SK-N-SH treated with all-trans-retinoic acid at 6 μM for 48 hours (cell line): ENCODE measurements around the gene PKP4.

Source experiments
- ARNTL ChIP-seq: fragments of 450-650 bp; formaldehyde crosslinking; IDR thresholded peaks from 2 replicates; pipeline ENCODE4 v1.5.0; 2020; ENCODE audit warnings: low read depth, mild to moderate bottlenecking, moderate library complexity, borderline replicate concordance
- CREB5 ChIP-seq: fragments of 250-450 bp; sonication (Bioruptor Pico); IDR thresholded peaks from 2 replicates; pipeline ENCODE4 v1.5.1; 2020; ENCODE audit warnings: low read depth, mild to moderate bottlenecking, moderate library complexity
- CSDC2 ChIP-seq: fragments of 250-450 bp; sonication (Bioruptor Pico); IDR thresholded peaks from 2 replicates; pipeline ENCODE4 v1.5.0; 2020; ENCODE audit warnings: mild to moderate bottlenecking, moderate library complexity
- CSRNP3 ChIP-seq: fragments of 250-450 bp; sonication (Bioruptor Pico); IDR thresholded peaks from 2 replicates; pipeline ENCODE4 v1.5.1; 2021; ENCODE audit warnings: mild to moderate bottlenecking, moderate library complexity
- ESRRG ChIP-seq: fragments of 250-450 bp; sonication (Bioruptor Pico); IDR thresholded peaks from 2 replicates; pipeline ENCODE4 v1.6.1; 2021; ENCODE audit warnings: mild to moderate bottlenecking
- PATZ1 ChIP-seq: fragments of 250-450 bp; sonication (Bioruptor Pico); IDR thresholded peaks from 2 replicates; pipeline ENCODE4 v1.8.0; 2020; ENCODE audit warnings: mild to moderate bottlenecking, moderate library complexity, borderline replicate concordance
- PPARA ChIP-seq: fragments of 250-450 bp; sonication (Bioruptor Pico); IDR thresholded peaks from 2 replicates; pipeline ENCODE4 v1.5.0; 2020; ENCODE audit warnings: mild to moderate bottlenecking, borderline replicate concordance
- RARB ChIP-seq: fragments of 250-450 bp; sonication (Bioruptor Pico); IDR thresholded peaks from 2 replicates; pipeline ENCODE4 v1.8.0; 2021; ENCODE audit warnings: mild to moderate bottlenecking, moderate library complexity
- TCF4 ChIP-seq: fragments of 250-450 bp; sonication (Bioruptor Pico); IDR thresholded peaks from 2 replicates; pipeline ENCODE4 v1.8.0; 2021; ENCODE audit warnings: mild to moderate bottlenecking, moderate library complexity, borderline replicate concordance
- TSHZ2 ChIP-seq: fragments of 250-450 bp; sonication (Bioruptor Pico); IDR thresholded peaks from 2 replicates; pipeline ENCODE4 v1.5.0; 2020; ENCODE audit warnings: mild to moderate bottlenecking, moderate library complexity
- ZFP3 ChIP-seq: fragments of 250-450 bp; sonication (Bioruptor Pico); IDR thresholded peaks from 2 replicates; pipeline ENCODE4 v1.5.0; 2020; ENCODE audit warnings: mild to moderate bottlenecking, moderate library complexity
- ZFP30 ChIP-seq: fragments of 450-650 bp; formaldehyde crosslinking; IDR thresholded peaks from 2 replicates; pipeline ENCODE4 v1.5.0; 2022; ENCODE audit warnings: mild to moderate bottlenecking, moderate library complexity
- ZNF8 ChIP-seq: fragments of 450-650 bp; formaldehyde crosslinking; IDR thresholded peaks from 2 replicates; pipeline ENCODE4 v1.5.0; 2020; ENCODE audit warnings: mild to moderate bottlenecking, moderate library complexity

- TF ChIP-seq ZNF8 (CRISPR knock-in tag) (no peak), TCF4 (CRISPR knock-in tag) (no peak), ARNTL (CRISPR knock-in tag) (no peak), ZFP3 (no peak), CSRNP3 (CRISPR knock-in tag) (no peak), ZFP30 (CRISPR knock-in tag) (no peak), CSDC2 (CRISPR knock-in tag) (no peak), RARB (CRISPR knock-in tag) (no peak), ESRRG (no peak), PPARA (CRISPR knock-in tag) (no peak), PATZ1 (CRISPR knock-in tag) (no peak), CREB5 (no peak), TSHZ2 (CRISPR knock-in tag) (no peak)
Observed at GRCh38 chr2:158432117-158432516, 24.6 kb upstream of the PKP4 start.
